Activated T-cell treated with anti-CD3 and anti-CD28 coated beads, Interleukin-2, amount 50 U/mL, for 48 hours (primary cell): ENCODE measurements around the gene DR1.
"Not testable (repeated sequence)": the region's sequence is repeated elsewhere in the genome, so short reads cannot be mapped to it uniquely, and the experiment has no call there.

ENCODE experiments used
- DNase-seq, 2 experiments: peaks; one replicate each; pipeline ENCODE4 v3.0.0-alpha.2; 2020

Gene DR1

GRCh38 chr1:93344484-93344883, 1.2 kb upstream of the DR1 start:
- no peak for DNase-seq

- no peak for DNase-seq
These were observed 648 bp upstream of the DR1 start for GRCh38 chr1:93344886-93345632.

GRCh38 chr1:93346421-93346993, 800 bp downstream of the DR1 start:
- DNase-seq, result peak; percentile 53 to 56

GRCh38 chr1:93347334-93347899, 1.7 kb downstream of the DR1 start:
- no peak for DNase-seq

- no peak for DNase-seq
These were observed 2.5 kb downstream of the DR1 start for GRCh38 chr1:93348104-93348728.

GRCh38 chr1:93349231-93350135, 3.8 kb downstream of the DR1 start:
- no peak for DNase-seq

GRCh38 chr1:93350322-93350721, 4.6 kb downstream of the DR1 start:
- DNase-seq, result no peak

DNA sequence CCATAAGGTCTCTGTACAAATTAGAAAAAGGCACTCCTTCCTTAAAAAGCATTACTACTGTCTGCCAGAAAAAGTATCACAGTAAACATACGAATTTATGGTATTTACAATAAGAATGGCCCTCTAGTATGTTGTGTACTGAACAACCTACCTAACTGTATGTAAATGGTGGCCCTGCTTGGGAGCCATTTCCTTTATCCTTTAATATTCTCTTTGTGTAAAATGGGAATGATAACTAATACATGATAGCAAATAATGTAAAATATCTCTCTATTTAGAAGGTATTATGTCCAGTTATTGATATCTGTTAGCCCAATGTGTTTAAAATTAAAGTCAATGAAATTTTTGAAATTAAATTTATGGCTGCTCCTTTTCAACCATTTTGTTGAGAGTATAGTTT, 5.2 kb downstream of the DR1 start:
- no peak for DNase-seq

DNA sequence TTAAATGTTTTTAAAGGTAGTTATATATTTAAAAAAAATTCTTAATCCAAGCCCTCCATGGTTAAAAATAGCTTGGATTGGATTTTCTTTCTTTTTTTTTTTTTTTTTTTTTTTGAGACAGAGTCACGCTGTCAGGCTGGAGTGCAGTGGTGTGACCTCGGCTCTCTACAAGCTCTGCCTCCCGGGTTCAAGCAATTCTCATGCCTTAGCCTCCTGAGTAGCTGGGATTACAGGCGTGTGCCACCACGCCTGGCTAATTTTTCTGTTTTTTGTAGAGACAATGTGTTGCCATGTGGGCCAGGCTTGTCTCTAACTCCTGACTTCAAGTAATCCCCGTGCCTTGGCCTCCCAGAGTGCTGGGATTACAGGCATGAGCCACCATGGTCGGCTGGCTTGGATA, 5.6 kb downstream of the DR1 start:
- DNase-seq, result not testable (repeated sequence)

DNA sequence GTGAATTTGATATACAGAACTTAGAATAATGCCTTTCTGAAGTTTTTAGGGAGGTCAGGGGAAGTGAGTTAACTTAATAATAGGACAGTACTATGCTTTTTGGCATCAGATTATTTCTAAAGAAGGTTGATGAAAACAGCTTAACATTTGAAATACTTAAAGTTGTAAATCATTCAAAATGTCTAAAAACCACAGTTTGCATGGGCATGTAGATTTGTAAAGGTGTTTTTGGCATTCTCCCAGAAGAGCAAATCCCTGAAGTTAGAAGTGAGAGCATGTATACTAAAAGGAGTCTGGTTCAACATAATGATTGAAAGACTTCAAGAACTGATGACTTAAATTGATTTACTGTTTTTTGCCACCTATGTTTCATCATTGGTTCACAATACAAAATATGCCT, 6.7 kb downstream of the DR1 start:
- no peak for DNase-seq

- DNase-seq, result no peak
These were observed 7.6 kb downstream of the DR1 start for GRCh38 chr1:93353286-93353685.

DNA sequence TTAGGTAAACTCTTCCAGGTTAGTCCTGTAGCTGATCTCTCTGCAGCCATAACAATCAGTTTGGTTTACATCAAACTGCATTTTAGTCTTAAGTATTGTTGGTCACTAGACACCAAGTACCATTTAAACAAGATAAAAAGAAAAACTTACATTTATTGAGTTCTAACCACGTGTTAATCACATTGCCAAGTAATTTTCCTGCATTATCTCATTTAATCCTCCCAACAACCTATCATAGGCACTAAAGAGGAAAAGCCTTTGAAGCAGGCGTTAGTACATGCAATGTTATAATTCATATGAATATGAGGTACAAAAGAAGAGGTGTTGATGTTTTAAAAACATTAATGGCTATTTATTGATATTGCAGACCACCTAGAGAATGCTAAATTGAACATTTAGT, 9.0 kb downstream of the DR1 start:
- no peak for DNase-seq

DNA sequence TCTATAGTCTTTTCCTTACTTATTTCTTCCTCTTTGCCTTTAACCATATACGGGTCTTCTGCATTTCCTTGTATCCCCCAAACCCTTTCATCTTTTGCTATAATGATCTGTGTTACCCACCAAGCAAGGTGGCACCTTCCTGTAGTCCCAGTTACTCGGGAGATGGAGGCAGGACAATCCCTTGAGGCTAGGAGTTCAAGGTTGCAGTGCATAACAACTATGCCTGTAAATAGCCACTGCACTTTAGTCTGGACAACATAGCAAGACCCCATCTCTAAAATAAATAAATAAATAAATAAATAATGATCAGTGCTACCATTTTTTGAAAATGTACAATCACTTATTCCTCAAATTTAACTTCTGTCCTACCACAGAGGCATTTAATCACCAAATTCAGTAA, 11.5 kb downstream of the DR1 start:
- no peak for DNase-seq

- no peak for DNase-seq
These were observed 12.6 kb downstream of the DR1 start for GRCh38 chr1:93358293-93358692.

GRCh38 chr1:93360111-93360510, 14.4 kb downstream of the DR1 start:
- no peak for DNase-seq

- DNase-seq, result no peak
These were observed 16.5 kb downstream of the DR1 start for GRCh38 chr1:93362237-93362636.

DNA sequence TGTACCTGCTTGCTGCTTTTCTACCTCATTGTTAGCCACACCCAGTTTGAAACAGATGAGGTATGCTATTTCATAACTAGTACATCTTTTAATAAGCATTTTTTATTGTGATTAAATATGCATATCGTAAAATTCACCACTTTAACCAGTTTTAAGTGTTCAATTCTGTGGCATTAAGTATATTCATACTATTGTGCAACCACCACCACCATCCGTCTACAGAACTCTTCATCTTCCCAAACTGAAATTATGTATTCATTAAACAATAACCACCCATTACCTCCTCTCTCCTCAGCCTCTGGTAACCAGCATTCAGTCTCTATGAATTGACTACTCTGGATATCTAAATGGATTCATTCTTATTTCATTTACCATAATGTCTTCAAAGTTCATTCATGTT, 20.1 kb downstream of the DR1 start:
- no peak for DNase-seq

DNA sequence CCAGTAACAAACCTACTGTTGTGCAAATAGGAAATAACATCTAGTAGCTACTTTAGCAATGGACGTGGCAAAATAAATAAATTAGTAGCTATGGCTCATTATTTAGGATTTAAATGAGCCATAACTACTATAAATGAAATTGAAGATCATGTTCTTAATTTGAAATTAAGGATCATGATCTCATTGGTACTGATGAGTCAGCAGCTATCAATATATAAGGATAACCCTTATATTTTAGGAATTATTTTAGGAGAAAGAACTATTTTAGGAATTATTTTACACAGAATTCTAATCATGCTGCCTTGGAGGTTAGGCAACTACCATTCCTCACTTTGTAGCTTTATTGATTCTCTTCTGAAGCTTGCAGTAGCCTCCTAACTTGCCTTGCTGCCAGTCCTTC, 24.0 kb downstream of the DR1 start:
- no peak for DNase-seq

DNA sequence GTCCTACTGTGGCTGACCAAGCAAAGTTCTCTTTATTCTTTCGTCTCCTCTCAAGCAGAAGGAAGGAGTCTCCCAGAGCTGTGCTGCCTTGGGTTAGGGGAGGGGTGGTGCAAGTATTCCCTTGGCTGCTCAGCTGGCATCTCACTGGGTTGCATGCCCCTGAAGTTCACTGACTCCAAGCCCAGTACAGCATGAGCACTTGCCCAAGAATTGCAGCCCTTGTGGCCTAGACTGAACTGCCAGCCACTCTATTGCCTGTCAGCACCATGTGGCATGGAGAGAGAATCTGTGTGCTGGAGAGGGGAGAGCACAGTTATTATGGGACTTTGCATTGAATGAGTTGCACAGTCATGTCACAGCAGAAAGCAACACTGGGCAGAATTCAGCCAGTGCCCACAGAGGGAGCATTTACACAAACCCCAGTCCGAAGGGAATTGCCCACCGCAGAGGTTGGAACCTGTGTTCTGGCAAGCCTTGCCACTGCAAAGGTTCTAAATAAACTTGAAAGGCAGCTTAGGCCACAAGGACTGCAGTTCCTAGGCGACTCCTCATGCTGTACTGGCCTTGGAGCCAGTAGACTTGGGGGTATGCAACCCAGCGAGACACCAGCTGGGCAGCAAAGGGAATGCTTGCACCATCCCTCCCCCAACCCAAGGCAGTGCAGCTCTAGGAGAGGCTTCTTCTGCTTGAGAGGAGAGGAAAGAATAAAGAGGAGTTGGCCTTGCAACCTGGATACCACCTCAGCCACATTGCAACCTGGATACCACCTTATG, 28.8 kb downstream of the DR1 start:
- DNase-seq, result no peak

DNA sequence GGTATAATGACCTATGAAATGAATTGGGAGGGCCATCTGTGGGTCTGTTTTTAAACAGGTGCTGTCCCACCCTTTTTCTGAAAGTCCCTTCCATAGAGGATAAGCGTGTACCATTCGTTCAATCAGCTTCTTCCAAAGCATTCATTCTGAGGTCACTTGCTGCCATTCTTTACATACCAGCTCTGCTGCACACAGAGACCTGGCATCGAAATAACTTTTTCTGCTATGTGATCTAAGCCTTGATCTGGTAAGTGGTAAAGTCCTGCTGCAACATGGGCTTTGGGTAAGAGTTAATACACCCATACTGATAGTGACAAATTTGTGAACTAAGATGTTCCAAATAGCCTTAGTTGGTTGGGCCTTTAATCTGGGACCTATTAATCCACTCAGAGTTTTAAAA, 38.9 kb downstream of the DR1 start:
- no peak for DNase-seq

DNA sequence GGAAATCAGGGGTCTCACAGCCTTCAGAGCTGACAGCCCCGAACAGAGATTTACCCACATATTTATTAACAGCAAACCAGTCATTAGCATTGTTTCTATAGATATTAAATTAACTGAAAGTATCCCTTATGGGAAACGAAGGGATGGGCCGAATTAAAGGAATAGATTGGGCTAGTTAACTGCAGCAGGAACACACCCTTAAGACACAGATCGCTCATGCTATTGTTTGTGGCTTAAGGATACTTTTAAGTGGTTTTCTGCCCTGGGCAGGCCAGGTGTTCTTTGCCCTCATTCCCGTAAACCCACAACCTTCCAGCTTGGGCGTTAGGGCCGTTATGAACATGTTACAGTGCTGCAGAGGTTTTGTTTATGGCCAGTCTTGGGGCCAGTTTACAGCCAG, 40.6 kb downstream of the DR1 start:
- not testable (repeated sequence) for DNase-seq

GRCh38 chr1:93394514-93394913, 48.8 kb downstream of the DR1 start:
- DNase-seq, result no peak
